Measurements from ENCODE around the gene EPHA1.

EPHA1 gene

DNA sequence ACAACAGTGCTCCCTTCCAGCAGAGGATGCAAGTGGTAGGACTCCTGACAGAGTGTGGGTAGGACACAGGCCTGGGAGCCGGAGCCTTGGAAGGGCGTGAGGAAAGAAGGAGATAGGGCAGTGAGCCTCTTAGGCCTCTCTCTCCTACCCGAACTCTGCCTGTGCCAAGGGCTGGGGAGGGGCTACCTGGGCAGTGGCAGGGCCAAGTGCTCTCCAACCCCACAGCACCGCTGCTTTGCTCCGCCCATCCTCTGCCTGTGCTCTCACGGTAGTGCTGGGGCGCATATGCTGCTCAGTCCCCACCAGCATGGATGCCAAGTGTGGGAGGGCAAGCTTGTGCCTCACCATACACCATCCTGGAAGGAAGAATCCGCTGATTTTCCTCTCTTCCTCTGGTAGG, 53.7 kb downstream of the EPHA1 start:
- TF ChIP-seq, protein P1, sequence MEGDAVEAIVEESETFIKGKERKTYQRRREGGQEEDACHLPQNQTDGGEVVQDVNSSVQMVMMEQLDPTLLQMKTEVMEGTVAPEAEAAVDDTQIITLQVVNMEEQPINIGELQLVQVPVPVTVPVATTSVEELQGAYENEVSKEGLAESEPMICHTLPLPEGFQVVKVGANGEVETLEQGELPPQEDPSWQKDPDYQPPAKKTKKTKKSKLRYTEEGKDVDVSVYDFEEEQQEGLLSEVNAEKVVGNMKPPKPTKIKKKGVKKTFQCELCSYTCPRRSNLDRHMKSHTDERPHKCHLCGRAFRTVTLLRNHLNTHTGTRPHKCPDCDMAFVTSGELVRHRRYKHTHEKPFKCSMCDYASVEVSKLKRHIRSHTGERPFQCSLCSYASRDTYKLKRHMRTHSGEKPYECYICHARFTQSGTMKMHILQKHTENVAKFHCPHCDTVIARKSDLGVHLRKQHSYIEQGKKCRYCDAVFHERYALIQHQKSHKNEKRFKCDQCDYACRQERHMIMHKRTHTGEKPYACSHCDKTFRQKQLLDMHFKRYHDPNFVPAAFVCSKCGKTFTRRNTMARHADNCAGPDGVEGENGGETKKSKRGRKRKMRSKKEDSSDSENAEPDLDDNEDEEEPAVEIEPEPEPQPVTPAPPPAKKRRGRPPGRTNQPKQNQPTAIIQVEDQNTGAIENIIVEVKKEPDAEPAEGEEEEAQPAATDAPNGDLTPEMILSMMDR (conservative IDR thresholded peaks at IDR 0.05; ENCODE audit: control insufficient read depth, insufficient read depth, low read depth, low read length), result no peak
- H3K4me3 ChIP-seq (ENCODE audit: control insufficient read depth, low read depth, low read length), result no peak overlapping the region
- DNase-seq (ENCODE audit: low read depth), result no peak

DNA sequence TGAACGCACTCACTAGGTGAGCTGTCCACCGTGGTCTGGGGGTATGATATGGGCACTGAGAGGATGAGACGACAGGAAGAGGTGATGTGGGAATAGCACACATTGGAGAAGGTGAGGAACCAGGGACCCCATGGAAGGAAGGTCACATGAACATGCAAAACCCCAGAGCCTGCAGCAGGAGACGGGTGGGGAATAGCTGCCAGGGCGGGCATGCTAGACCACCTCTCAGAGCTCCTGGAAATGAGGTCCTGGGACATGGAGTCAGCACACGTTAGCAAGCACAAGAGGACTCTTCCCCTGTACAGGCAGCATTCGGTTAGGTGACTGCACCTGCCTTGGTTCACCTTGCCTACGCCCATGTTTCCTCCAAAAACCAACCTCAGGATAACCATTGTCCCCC, 54.3 kb downstream of the EPHA1 start:
- DNase-seq (ENCODE audit: low read depth), result no peak
- TF ChIP-seq, protein P1 (conservative IDR thresholded peaks at IDR 0.05; ENCODE audit: control insufficient read depth, insufficient read depth, low read depth, low read length), result no peak
- no peak overlapping the region for H3K4me3 ChIP-seq (ENCODE audit: control insufficient read depth, low read depth, low read length)

DNA sequence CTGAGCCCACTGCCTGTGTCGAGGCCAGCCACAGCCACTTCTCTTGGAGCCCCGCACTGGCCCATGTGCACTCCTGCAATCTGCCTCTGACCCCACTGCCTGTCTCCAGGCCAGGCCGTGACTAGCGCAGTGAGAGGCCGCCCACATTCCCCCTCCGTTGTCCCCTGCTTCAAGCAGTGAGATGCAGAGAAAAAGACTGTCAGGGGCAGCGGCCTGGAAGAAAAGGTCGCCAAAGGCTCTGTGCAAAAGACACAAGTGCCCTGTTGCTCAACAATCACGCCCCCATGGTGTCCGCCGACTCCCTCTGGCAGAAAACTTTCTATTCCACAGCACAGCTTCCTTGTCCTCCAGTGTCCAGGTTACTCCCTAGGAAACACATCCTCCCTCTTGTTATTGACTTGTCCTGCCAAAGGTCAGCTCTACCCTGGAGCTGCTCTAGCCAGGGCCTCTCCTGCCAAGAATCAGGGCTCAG, 56.1 kb downstream of the EPHA1 start:
- no peak for DNase-seq (ENCODE audit: low read depth)
- TF ChIP-seq, protein P1 (conservative IDR thresholded peaks at IDR 0.05; ENCODE audit: control insufficient read depth, insufficient read depth, low read depth, low read length), result no peak
- H3K4me3 ChIP-seq (ENCODE audit: control insufficient read depth, low read depth, low read length), result no peak overlapping the region

DNA sequence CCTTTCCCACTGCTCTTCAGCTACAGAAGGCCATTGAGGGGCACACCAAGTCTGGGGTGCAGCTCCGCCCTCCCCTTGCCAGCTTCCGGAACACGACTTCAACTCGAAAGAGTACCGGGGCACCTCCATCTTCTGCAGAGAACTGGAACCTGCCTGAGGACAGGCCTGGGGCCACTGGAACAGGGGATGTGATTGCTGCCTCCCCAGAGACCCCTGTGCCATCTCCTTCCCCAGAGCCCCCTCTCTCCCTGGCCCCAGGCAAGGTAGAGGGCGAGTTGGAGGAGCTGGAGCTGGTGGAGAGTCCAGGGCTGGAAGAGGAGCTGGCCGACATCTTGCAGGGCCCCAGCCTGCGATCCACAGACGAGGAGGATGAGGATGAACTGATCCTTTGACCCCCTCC, 57.1 kb downstream of the EPHA1 start:
- DNase-seq (ENCODE audit: low read depth), result no peak
- TF ChIP-seq, protein P1 (conservative IDR thresholded peaks at IDR 0.05; ENCODE audit: control insufficient read depth, insufficient read depth, low read depth, low read length), result no peak
- no peak overlapping the region for H3K4me3 ChIP-seq (ENCODE audit: control insufficient read depth, low read depth, low read length)

DNA sequence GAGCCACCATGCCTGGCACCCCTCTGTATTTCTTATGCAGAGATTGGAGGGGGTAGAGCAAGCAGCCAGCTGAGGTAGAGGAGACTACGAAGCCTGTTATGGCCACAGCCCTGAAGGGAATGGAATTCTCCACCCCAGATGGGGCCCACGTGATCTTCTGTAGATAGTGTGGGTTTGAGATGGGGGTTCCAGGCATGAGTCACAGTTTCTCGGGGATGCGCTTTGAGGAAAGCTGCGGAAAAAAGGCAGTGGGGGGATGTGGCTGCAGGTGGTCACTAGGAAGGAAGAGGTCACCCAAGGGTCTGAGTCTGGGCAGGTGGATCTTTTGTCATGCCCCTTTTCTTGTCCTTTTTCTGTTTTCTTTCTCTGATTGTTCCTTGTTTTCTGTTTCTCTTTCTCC, 57.6 kb downstream of the EPHA1 start:
- no peak overlapping the region for H3K4me3 ChIP-seq (ENCODE audit: control insufficient read depth, low read depth, low read length)
- no peak for DNase-seq (ENCODE audit: low read depth)
- TF ChIP-seq, protein P1 (conservative IDR thresholded peaks at IDR 0.05; ENCODE audit: control insufficient read depth, insufficient read depth, low read depth, low read length), result no peak

DNA sequence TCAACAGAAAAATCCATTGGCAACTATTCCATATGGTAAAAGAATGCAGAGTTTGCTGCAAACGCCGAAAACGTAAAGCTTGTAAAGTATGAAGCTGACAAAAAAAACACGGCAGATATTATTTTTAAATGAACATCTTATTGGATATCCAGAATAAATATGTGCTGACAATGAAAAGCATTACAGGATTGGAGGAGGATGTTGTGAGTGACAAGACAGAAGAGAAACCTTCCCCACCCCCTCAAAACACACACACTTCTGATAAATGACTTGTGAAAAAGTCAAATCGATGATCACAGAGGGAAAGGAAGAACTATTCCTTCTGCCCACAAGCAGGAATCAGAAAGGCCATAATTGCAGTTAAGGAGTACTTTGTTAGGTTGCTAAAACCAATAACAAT, 60.7 kb downstream of the EPHA1 start:
- DNase-seq (ENCODE audit: low read depth), result no peak
- TF ChIP-seq, protein P1 (conservative IDR thresholded peaks at IDR 0.05; ENCODE audit: control insufficient read depth, insufficient read depth, low read depth, low read length), result no peak
- no peak overlapping the region for H3K4me3 ChIP-seq (ENCODE audit: control insufficient read depth, low read depth, low read length)

DNA sequence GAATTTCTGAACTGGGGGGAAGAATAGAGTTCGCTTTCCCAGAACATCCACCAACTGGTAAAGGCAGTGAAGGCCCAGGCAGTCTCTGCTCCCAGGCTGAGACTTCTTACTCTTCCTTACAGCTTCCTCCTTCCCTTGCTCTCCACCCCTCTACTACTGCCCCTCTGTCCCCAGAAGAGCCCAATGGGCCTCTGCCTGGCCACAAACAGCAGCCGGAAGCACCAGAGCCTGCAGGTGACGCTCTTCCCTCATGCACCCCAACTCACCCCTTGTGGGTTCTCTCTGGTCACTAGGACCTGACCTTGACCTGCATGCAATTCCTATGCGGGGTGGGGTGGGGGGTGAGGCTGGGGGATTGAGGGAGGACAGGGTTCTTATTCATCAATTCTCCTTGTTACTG, 62.6 kb downstream of the EPHA1 start:
- no peak overlapping the region for H3K4me3 ChIP-seq (ENCODE audit: control insufficient read depth, low read depth, low read length)
- TF ChIP-seq, protein P1 (conservative IDR thresholded peaks at IDR 0.05; ENCODE audit: control insufficient read depth, insufficient read depth, low read depth, low read length), result no peak
- DNase-seq (ENCODE audit: low read depth), result no peak

All from fibroblast of mammary gland (primary cell).